B cell (primary cell): ENCODE measurements around the gene SLC25A34. TPM values are rescaled to one million over a fixed set of nuclear protein-coding genes. Genes with fewer than 3 reads are reported as not detected.

Experiments used
- ATAC-seq: fragments of 200-7000 bp; cut with Tn5 transposase; one replicate; pipeline ENCODE4 v1.10.0; 2021; ENCODE audit warnings: low read depth, mild to moderate bottlenecking, moderate number of reproducible peaks, moderate library complexity
- CTCF ChIA-PET: fragments of 350-600 bp; sonication (Branson Sonifier 250); formaldehyde crosslinking; loops from one replicate; lab custom pipeline; 2021; ENCODE audit warnings: antibody characterized with exemption, inconsistent platforms; lab: Charles Lee
- POLR2A ChIA-PET: fragments of 350-600 bp; sonication (Branson Sonifier 250); formaldehyde crosslinking; loops from one replicate; lab custom pipeline; 2021; ENCODE audit warnings: antibody characterized with exemption; lab: Charles Lee
- DNase-seq: peaks from one replicate; pipeline ENCODE4 v3.0.0; 2013
- H2AFZ ChIP-seq: 2 replicates; pipeline ENCODE4 v1.6.1; 2012; ENCODE audit warnings: mild to moderate bottlenecking, low read depth, low read length; ENCODE audit not compliant: insufficient read depth, poor library complexity, severe bottlenecking
- H3K27ac ChIP-seq, 2 donors: 1 replicate in 1 of 2; 2 replicates in 1 of 2; pipeline ENCODE4 v1.5.1; 2012 to 2013; ENCODE audit warnings: low read length in 2 of 2, mild to moderate bottlenecking in 2 of 2, moderate library complexity in 1 of 2
- H3K27me3 ChIP-seq, 4 experiments: fragments of 200-600 bp in 1 of 4; sonication (generic) in 1 of 4; replicated peaks in 1 of 4; 1 replicate in 2 of 4; 2 replicates in 2 of 4; pipeline versions ENCODE4 v1.6.1 to v1.7.0; 2013 to 2016; ENCODE audit warnings: low read length in 3 of 4, mild to moderate bottlenecking in 2 of 4, mixed read lengths in 1 of 4, moderate library complexity in 1 of 4; ENCODE audit not compliant: insufficient read depth in 4 of 4, control insufficient read depth in 3 of 4; ENCODE audit errors: control extremely low read depth in 1 of 4
- H3K36me3 ChIP-seq, 2 experiments: replicated peaks in 1 of 2; 1 replicate in 1 of 2; 2 replicates in 1 of 2; pipeline versions ENCODE4 v1.6.1 to v1.7.1; 2013; ENCODE audit warnings: low read length in 1 of 2; ENCODE audit not compliant: insufficient read depth in 2 of 2, control insufficient read depth in 1 of 2; ENCODE audit errors: control extremely low read depth in 1 of 2, extremely low read depth in 1 of 2
- H3K4me1 ChIP-seq, 2 donors: fragments of 200-600 bp in 1 of 2; sonication (generic) in 1 of 2; 1 replicate in 1 of 2; 2 replicates in 1 of 2; pipeline versions ENCODE4 v1.5.1 to v1.6.1; 2013 to 2017; ENCODE audit warnings: low read length in 2 of 2; ENCODE audit not compliant: control insufficient read depth in 2 of 2, insufficient read depth in 2 of 2
- H3K4me2 ChIP-seq: replicated peaks from 2 replicates; pipeline ENCODE3; 2012; ENCODE audit warnings: mild to moderate bottlenecking, low read depth, low read length; ENCODE audit not compliant: poor library complexity, severe bottlenecking
- H3K4me3 ChIP-seq, 5 experiments: fragments of 200-600 bp in 1 of 5; sonication (generic) in 1 of 5; 1 replicate in 3 of 5; 2 replicates in 2 of 5; pipeline versions ENCODE4 v1.5.1 to v1.7.0; 2011 to 2016; ENCODE audit warnings: low read length in 4 of 5, mild to moderate bottlenecking in 4 of 5, low read depth in 2 of 5, control low read depth in 1 of 5, moderate library complexity in 1 of 5; ENCODE audit not compliant: insufficient read depth in 1 of 5; ENCODE audit errors: control extremely low read depth in 1 of 5, extremely low read depth in 1 of 5
- H3K79me2 ChIP-seq: fragments of 200-600 bp; sonication (generic); one replicate; pipeline ENCODE4 v1.6.0; 2016; ENCODE audit warnings: low read length; ENCODE audit not compliant: control insufficient read depth, insufficient read depth
- H3K9ac ChIP-seq: fragments of 200-600 bp; sonication (generic); 2 replicates; pipeline ENCODE4 v1.6.1; 2017; ENCODE audit warnings: mild to moderate bottlenecking, low read length, moderate library complexity
- H3K9me3 ChIP-seq, 3 donors: one replicate each; pipeline versions ENCODE4 v1.6.1 to v1.7.1; 2013; ENCODE audit warnings: low read length in 2 of 3; ENCODE audit not compliant: control insufficient read depth in 2 of 3, insufficient read depth in 1 of 3; ENCODE audit errors: control extremely low read depth in 1 of 3
- H4K20me1 ChIP-seq: 2 replicates; pipeline ENCODE4 v1.6.0; 2012; ENCODE audit warnings: mild to moderate bottlenecking, low read length; ENCODE audit not compliant: insufficient read depth, control insufficient read depth, poor library complexity, severe bottlenecking
- H3K27ac Mint-ChIP-seq: one replicate; pipeline ENCODE4 v1.8.0; 2021; ENCODE audit warnings: mixed read lengths
- H3K27me3 Mint-ChIP-seq: one replicate; pipeline ENCODE4 v1.8.0; 2021; ENCODE audit warnings: mixed read lengths
- H3K4me1 Mint-ChIP-seq: one replicate; pipeline ENCODE4 v1.8.0; 2021; ENCODE audit warnings: mixed read lengths
- H3K4me3 Mint-ChIP-seq: one replicate; pipeline ENCODE4 v1.8.0; 2021; ENCODE audit warnings: mixed read lengths
- H3K9me3 Mint-ChIP-seq: one replicate; pipeline ENCODE4 v1.8.0; 2022; ENCODE audit warnings: mixed read lengths; ENCODE audit not compliant: insufficient read depth
- EZH2 ChIP-seq: IDR thresholded peaks from 2 replicates; pipeline ENCODE4 v1.6.1; 2012; ENCODE audit warnings: borderline replicate concordance, low read depth, mild to moderate bottlenecking, moderate library complexity, low read length; ENCODE audit not compliant: insufficient read depth, poor library complexity, severe bottlenecking
- WGBS: methylation state at CpG from one replicate; pipeline ENCODE4 v1.1.5; 2013; ENCODE audit warnings: missing lambda C conversion rate; ENCODE audit not compliant: insufficient coverage; 5-methylcytosine and 5-hydroxymethylcytosine counted together
- intact Hi-C: fragments of 100-400 bp; cut with micrococcal nuclease; formaldehyde crosslinking; loops from one replicate; pipeline ENCODE4 v1.10.0; 2022
- polyA plus RNA-seq: library from polyadenylated mRNA; depleted of rRNA; stranded (reverse); fragments of >200 nt; gene quantifications from 2 replicates; pipeline ENCODE4 v1.2.3, GENCODE V29; 2012
- total RNA-seq, 2 donors: library from RNA; stranded (reverse); fragments of 120-200 nt in 1 of 2; gene quantifications; 1 replicate in 1 of 2; 2 replicates in 1 of 2; pipeline versions ENCODE4 v1.2.3 to v1.2.4, GENCODE V29; 2013 to 2022
- TF ChIP-seq, protein P1 (sequence below): fragments of 200-600 bp; IDR thresholded peaks from one replicate; pipeline ENCODE4 v1.8.0; 2022; ENCODE audit warnings: antibody characterized with exemption, mild to moderate bottlenecking

The SLC25A34 gene
- total and polyA plus RNA-seq, 2 donors (not counting 1 experiment from before 2014, with no cell fraction given) = 4.6 to 5.4 TPM

DNA sequence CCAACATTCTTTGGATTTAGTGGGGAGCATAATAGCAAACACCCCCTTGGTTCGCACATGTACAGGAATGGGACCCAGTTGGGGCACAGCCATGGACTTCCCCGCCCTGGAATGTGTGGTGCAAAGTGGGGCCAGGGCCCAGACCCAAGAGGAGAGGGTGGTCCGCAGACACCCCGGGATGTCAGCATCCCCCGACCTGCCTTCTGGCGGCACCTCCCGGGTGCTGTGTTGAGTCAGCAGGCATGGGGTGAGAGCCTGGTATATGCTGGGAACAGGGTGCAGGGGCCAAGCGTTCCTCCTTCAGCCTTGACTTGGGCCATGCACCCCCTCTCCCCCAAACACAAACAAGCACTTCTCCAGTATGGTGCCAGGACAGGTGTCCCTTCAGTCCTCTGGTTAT is 49.6 kb downstream of the SLC25A34 start:
- WGBS = 100% methylated on average over 3 of the region's 8 CpGs
- ChIA-PET POLR2A (no interaction called here), CTCF (no interaction called here)
- no peak for ATAC-seq
- no peak overlapping the region for H3K4me2 ChIP-seq
- no peak overlapping the region for H3K4me3 ChIP-seq
- no peak overlapping the region for H3K27ac Mint-ChIP-seq
- H3K27me3 ChIP-seq = no peaks in the 10 kb centered on the region
- H2AFZ ChIP-seq = no peak overlapping the region
- H3K79me2 ChIP-seq = no peaks in the 10 kb centered on the region
- H3K9me3 Mint-ChIP-seq = no peaks in the 10 kb centered on the region
- H3K4me1 ChIP-seq = no peaks in the 10 kb centered on the region
- intact Hi-C loops = no loop called here
- no peak overlapping the region for H3K4me3 Mint-ChIP-seq
- H3K4me1 Mint-ChIP-seq = no peaks in the 10 kb centered on the region
- no peaks in the 10 kb centered on the region for H3K9me3 ChIP-seq
- peaks cover 7% of the 10 kb centered on the region for H3K27me3 Mint-ChIP-seq
- H3K27ac ChIP-seq = no peak overlapping the region
- TF ChIP-seq, protein P1, sequence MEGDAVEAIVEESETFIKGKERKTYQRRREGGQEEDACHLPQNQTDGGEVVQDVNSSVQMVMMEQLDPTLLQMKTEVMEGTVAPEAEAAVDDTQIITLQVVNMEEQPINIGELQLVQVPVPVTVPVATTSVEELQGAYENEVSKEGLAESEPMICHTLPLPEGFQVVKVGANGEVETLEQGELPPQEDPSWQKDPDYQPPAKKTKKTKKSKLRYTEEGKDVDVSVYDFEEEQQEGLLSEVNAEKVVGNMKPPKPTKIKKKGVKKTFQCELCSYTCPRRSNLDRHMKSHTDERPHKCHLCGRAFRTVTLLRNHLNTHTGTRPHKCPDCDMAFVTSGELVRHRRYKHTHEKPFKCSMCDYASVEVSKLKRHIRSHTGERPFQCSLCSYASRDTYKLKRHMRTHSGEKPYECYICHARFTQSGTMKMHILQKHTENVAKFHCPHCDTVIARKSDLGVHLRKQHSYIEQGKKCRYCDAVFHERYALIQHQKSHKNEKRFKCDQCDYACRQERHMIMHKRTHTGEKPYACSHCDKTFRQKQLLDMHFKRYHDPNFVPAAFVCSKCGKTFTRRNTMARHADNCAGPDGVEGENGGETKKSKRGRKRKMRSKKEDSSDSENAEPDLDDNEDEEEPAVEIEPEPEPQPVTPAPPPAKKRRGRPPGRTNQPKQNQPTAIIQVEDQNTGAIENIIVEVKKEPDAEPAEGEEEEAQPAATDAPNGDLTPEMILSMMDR = no peak
- no peak for TF ChIP-seq EZH2
- H4K20me1 ChIP-seq = no peaks in the 10 kb centered on the region
- no peaks in the 10 kb centered on the region for H3K36me3 ChIP-seq
- DNase-seq = no peak
- no peak overlapping the region for H3K9ac ChIP-seq

DNA sequence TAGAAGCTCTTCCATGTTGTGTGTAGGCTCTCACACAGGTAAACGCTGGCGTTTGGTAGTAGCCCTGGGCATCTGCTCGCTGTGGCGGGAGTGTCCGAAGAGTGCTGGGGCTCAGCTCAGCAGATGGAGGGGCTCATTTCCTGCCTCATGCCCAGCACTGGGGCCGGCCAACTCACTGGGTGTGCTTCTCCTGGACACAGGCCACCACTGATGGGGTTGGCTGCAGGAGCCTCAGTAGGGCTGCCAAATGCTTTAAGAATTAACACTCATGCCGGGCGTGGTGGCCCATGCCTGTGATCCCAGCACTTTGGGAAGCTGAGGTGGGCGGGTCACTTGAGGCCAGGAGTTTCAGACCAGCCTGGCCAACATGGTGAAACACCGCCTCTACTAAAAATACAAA is 50.5 kb downstream of the SLC25A34 start:
- Histone ChIP-seq H3K4me2 (no peak overlapping the region), H4K20me1 (no peaks in the 10 kb centered on the region), H3K79me2 (no peaks in the 10 kb centered on the region), H2AFZ (no peak overlapping the region), H3K27me3 (no peaks in the 10 kb centered on the region), H3K9ac (no peak overlapping the region), H3K4me1 (no peaks in the 10 kb centered on the region), H3K36me3 (no peaks in the 10 kb centered on the region), H3K9me3 (no peaks in the 10 kb centered on the region), H3K27ac (no peak overlapping the region), H3K4me3 (no peak overlapping the region)
- TF ChIP-seq, protein P1 = no peak
- TF ChIP-seq EZH2 = no peak
- WGBS = 100% methylated on average over 9 of the region's 10 CpGs
- ChIA-PET CTCF (interaction anchor here (0.9 kb wide), 1 partner anchor 268 kb away, joined by 3 read pairs; no protein-coding TSS in a partner anchor), POLR2A (no interaction called here)
- intact Hi-C loops = no loop called here
- DNase-seq = no peak
- H3K27me3 Mint-ChIP-seq = peaks cover 10% of the 10 kb centered on the region
- ATAC-seq = no peak
- no peak overlapping the region for H3K4me3 Mint-ChIP-seq
- H3K27ac Mint-ChIP-seq = no peak overlapping the region
- H3K4me1 Mint-ChIP-seq = no peaks in the 10 kb centered on the region
- no peaks in the 10 kb centered on the region for H3K9me3 Mint-ChIP-seq
